OCI-LY1 (cell line): ENCODE measurements around the gene NRP1.

Experiments
- CTCF ChIP-seq: fragments of 200-600 bp; sonication (generic), shearing (Covaris generic); IDR thresholded peaks from 2 replicates; pipeline ENCODE4 v1.5.1; 2017; ENCODE audit warnings: mild to moderate bottlenecking, antibody characterized with exemption, low read length, moderate library complexity, mixed read lengths
- EZH2 ChIP-seq: fragments of 200-600 bp; sonication (generic), shearing (Covaris generic); IDR thresholded peaks from 2 replicates; pipeline ENCODE4 v1.8.0; 2017; ENCODE audit warnings: borderline replicate concordance, mixed run types, mild to moderate bottlenecking, antibody characterized with exemption, low read length, moderate library complexity, mixed read lengths

GRCh38 chr10:33352615-33353014, 18.1 kb upstream of the NRP1 start:
- TF ChIP-seq CTCF (no peak), EZH2 (no peak)
